Stimulated activated naive B cell treated with anti-CD40 and anti-IgM and Interleukin-4, amounts not matched to agents 10 μg/mL and 1 μg/mL and 100 μg/mL, for 72 hours (primary cell): ENCODE measurements around the gene CPOX.

Experiments used
- ATAC-seq, 2 donors: fragments of 150-1000 bp; cut with Tn5 transposase; replicated peaks; 2 replicates each; pipeline ENCODE4 v1.10.0; 2021; ENCODE audit warnings: moderate library complexity in 1 of 2
- DNase-seq: peaks from one replicate; pipeline ENCODE4 v3.0.0; 2021
- H3K27ac Mint-ChIP-seq: one replicate; pipeline ENCODE4 v1.8.0; 2022; ENCODE audit warnings: mild to moderate bottlenecking, mixed read lengths
- H3K27me3 Mint-ChIP-seq, 2 donors: one replicate each; pipeline ENCODE4 v1.8.0; 2022; ENCODE audit warnings: mixed read lengths in 2 of 2
- H3K36me3 Mint-ChIP-seq, 2 donors: one replicate each; pipeline ENCODE4 v1.8.0; 2022; ENCODE audit warnings: mixed read lengths in 2 of 2, mild to moderate bottlenecking in 1 of 2
- H3K4me1 Mint-ChIP-seq, 2 donors: one replicate each; pipeline ENCODE4 v1.8.0; 2022; ENCODE audit warnings: mixed read lengths in 2 of 2, mild to moderate bottlenecking in 1 of 2
- H3K4me3 Mint-ChIP-seq, 2 donors: one replicate each; pipeline ENCODE4 v1.8.0; 2022; ENCODE audit warnings: mild to moderate bottlenecking in 2 of 2, mixed read lengths in 2 of 2, moderate library complexity in 1 of 2
- H3K9me3 Mint-ChIP-seq, 2 donors: one replicate each; pipeline ENCODE4 v1.8.0; 2022; ENCODE audit warnings: mixed read lengths in 2 of 2, mild to moderate bottlenecking in 1 of 2

Gene CPOX

DNA sequence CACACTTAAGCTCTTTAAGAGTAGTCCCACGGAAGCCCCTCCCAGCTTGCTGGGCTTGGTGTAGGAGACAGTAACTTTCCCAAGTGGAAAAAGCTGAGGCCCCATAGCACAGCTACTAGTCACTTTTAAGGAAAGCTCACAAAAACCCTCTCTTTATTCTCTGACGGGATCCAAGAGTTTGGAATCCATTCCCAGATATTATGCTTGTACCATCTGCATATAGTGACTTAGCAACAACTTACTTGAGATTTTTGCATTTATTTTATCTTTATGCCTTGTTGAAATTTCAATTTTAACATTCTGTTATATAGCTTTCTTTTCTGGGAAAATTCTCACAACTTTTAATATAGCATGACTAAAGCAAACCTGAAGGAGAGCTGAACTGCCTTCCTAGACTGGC is 42.2 kb downstream of the CPOX start:
- peaks cover 0 to 1% of the 10 kb centered on the region in 2 donors for H3K9me3 Mint-ChIP-seq
- no peak overlapping the region for H3K27ac Mint-ChIP-seq
- H3K4me1 Mint-ChIP-seq: peaks cover 5 to 16% of the 10 kb centered on the region in 2 donors
- no peak overlapping the region for H3K4me3 Mint-ChIP-seq
- DNase-seq (no peak), ATAC-seq (no peak)
- peaks cover 4 to 16% of the 10 kb centered on the region in 2 donors for H3K27me3 Mint-ChIP-seq
- peaks cover 2 to 3% of the 10 kb centered on the region in 2 donors for H3K36me3 Mint-ChIP-seq

DNA sequence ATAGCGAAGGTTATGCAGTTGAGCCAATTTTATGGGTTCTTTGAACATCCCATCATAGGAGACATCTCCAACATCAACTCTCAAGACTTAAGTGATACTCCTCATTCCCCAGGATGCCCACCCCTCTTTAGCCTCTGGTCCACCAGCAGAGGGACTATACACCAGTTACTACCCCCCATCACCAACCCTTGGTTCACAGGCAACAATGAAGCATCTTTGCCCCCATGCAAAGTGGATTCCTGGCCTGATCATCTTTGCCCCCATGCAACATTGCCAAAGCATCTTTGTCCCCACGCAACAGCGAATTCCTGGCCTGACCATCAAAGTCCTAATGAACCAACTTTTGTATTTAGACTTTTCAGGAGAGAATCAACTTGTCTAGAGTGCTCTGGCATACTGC is 42.6 kb downstream of the CPOX start:
- H3K36me3 Mint-ChIP-seq: peaks cover 1 to 2% of the 10 kb centered on the region in 2 donors
- no peak overlapping the region for H3K27ac Mint-ChIP-seq
- peaks cover 5 to 11% of the 10 kb centered on the region in 2 donors for H3K4me1 Mint-ChIP-seq
- DNase-seq (no peak), ATAC-seq (no peak)
- H3K4me3 Mint-ChIP-seq: no peak overlapping the region
- peaks cover 0 to under 1% of the 10 kb centered on the region in 2 donors for H3K9me3 Mint-ChIP-seq
- peaks cover 4 to 17% of the 10 kb centered on the region in 2 donors for H3K27me3 Mint-ChIP-seq

DNA sequence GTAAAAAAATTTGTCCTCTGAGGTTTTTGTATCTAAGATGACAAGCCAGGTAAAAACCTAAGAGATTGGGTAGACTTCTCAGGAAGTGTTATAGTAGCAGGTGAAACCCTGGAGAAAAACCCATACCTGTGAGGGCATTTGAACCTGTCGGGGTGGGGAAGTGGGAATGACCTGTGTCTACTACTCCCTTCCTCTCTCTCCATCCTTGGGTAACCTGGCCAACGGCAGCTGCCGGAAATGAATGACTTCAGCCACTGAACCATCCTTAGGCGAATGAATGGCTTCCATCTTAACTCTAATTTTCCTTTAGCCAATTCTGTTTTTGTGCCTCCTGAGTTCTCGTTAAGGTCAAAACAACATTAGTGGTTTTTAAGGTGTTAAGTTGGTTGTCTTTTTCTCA is 44.9 kb downstream of the CPOX start:
- Mint-ChIP-seq H3K36me3 (no peaks in the 10 kb centered on the region), H3K27me3 (peaks cover 4 to 14% of the 10 kb centered on the region in 2 donors), H3K9me3 (no peaks in the 10 kb centered on the region), H3K4me1 (peaks cover 3 to 8% of the 10 kb centered on the region in 2 donors), H3K4me3 (no peak overlapping the region), H3K27ac (no peak overlapping the region)
- ATAC-seq (no peak), DNase-seq (no peak)

DNA sequence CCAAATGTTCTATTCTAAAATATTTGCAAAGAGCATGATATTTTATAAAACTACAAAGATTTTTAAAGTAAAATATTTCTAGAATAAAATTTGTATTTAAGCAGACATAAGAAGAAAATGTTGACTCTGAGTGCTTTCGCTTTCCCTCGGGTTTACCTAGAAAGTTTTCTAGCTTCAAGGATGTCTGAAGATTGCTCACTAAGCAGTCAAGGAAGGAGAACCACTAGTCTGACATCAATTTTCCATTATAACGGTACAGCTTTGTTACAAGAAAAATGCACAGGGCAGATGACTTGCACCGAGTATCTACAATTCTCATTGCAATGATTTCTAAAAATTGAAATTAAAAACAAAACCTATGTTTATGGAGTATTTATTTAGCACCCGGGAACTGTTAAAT is 47.5 kb downstream of the CPOX start:
- Mint-ChIP-seq H3K27me3 (peaks cover 2 to 24% of the 10 kb centered on the region in 2 donors), H3K9me3 (no peaks in the 10 kb centered on the region), H3K4me3 (no peak overlapping the region), H3K36me3 (no peaks in the 10 kb centered on the region), H3K27ac (no peak overlapping the region), H3K4me1 (peaks cover 0 to 1% of the 10 kb centered on the region in 2 donors)
- no peak for DNase-seq
- peak in 1 of 2 donors; percentile 52 for ATAC-seq

DNA sequence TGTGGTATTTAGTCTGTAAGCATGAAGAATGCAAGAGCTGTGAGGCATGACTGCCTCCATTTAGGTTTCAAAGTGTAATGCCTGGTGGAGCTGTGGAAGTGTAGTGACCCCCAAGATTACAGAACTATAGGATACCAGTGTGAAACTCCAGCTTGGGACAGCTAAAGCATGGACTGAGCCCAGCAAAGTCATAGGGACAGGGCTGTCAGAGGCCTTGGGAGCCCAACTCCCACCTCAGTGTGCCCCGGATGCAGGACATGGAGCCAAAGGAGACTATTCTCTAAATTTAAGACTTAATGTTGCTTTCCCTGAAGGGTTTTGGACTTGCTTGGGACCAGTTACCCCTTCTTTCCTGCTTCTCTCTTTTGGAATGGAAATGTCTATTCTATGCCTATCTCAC is 50.8 kb downstream of the CPOX start:
- peaks cover 2 to 5% of the 10 kb centered on the region in 2 donors for H3K4me1 Mint-ChIP-seq
- no peaks in the 10 kb centered on the region for H3K9me3 Mint-ChIP-seq
- no peaks in the 10 kb centered on the region for H3K36me3 Mint-ChIP-seq
- H3K27ac Mint-ChIP-seq: no peak overlapping the region
- H3K4me3 Mint-ChIP-seq: no peak overlapping the region
- ATAC-seq (no peak), DNase-seq (no peak)
- peaks cover 0 to 16% of the 10 kb centered on the region in 2 donors for H3K27me3 Mint-ChIP-seq

DNA sequence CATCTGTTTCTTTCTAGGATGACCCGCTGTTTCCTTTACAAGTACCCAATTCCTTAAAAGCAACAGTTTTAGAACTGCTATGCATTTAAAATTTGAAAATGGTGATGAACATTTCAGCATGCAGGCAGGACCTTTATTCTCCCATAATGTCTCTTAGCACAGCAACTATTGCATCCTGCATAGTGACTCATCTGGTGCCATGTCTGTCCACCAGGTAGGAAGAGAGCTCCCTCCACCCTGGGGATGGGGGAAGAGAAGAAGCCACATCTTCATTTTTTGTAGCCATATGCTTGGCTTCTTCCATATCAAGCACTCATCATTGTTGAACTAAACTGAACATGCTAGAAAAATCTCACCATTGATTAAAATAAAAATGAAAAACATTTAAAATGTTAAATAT is 51.7 kb downstream of the CPOX start:
- H3K4me3 Mint-ChIP-seq: no peak overlapping the region
- H3K27ac Mint-ChIP-seq: no peak overlapping the region
- H3K27me3 Mint-ChIP-seq: peaks cover 0 to 16% of the 10 kb centered on the region in 2 donors
- DNase-seq: no peak
- peaks cover 2 to 5% of the 10 kb centered on the region in 2 donors for H3K4me1 Mint-ChIP-seq
- no peaks in the 10 kb centered on the region for H3K9me3 Mint-ChIP-seq
- ATAC-seq: no peak
- no peaks in the 10 kb centered on the region for H3K36me3 Mint-ChIP-seq

DNA sequence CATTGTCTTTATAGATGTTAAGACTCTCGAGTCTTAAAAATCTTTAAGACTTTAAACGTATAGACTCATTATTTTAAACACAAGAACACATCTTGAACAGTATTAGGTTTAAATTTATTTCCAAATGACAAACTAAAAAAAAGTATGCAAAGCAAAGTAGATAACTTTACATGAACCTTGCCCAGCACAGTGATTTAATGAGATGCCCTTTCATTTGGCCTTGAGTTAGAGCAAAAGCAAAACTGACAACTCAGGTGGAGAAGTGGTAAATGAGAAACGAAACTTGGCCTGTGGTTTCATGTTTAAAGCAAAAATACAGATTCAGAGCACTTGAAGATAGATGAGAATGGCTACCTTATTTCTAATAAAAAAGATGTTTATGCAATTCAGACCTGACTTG is 53.1 kb downstream of the CPOX start:
- no peak overlapping the region for H3K4me3 Mint-ChIP-seq
- H3K9me3 Mint-ChIP-seq: no peaks in the 10 kb centered on the region
- peaks cover 1 to 5% of the 10 kb centered on the region in 2 donors for H3K4me1 Mint-ChIP-seq
- H3K27me3 Mint-ChIP-seq: peaks cover 0 to 9% of the 10 kb centered on the region in 2 donors
- ATAC-seq (peak; percentile 67 to 72), DNase-seq (no peak)
- H3K36me3 Mint-ChIP-seq: no peaks in the 10 kb centered on the region
- no peak overlapping the region for H3K27ac Mint-ChIP-seq

DNA sequence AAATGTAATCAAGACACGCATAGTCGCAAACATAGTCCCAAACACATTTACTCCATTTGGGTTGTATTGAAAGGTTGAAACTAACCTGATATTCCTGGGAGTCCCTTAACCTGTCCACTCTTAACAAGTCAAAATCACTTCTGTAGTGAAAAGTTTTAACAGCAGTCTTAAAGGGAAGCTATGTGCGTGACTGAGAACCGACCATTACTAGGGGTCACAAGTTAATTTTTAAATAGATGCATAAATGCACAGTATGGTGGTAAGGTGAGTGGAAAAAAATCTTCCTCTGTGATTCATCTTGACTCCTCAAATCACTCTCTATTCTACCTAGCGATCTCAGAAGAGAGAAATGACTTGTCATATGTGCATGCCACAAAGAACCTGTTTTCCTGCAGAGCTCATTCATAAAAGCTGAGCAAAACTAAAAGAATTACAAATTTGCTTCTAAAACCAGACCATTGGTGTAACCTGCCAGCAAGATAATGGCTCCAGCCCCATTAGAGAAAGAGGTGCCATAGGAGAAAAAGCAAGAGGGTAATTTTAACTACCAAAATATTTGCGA is 56.9 kb downstream of the CPOX start:
- Mint-ChIP-seq H3K4me3 (peak overlapping the region in 1 of 2 donors; percentile 21), H3K27me3 (peaks cover 4 to 7% of the 10 kb centered on the region in 2 donors), H3K36me3 (no peaks in the 10 kb centered on the region), H3K27ac (peak overlapping the region; percentile 14), H3K9me3 (no peaks in the 10 kb centered on the region), H3K4me1 (peaks cover 5% of the 10 kb centered on the region in 2 donors)
- ATAC-seq (peak; percentile 93 to 94), DNase-seq (no peak)

DNA sequence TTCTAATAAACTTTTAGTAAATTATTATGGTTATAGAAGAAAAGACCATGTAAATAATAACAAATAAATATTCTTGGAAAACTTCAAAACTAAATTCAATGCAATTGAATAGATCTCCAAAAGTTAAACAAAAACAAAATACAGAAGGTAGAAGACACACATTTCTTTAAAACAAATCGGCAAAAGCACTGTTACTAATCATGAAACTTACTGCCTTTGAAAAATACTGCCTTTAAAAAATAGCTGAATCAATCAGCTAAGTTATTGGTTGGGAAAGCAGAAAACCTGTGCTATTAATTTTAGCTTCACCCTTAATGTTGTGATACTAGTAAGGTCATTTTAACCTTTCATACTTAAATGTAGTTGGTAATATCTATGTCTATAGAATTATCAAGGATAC is 58.7 kb downstream of the CPOX start:
- no peak overlapping the region for H3K27ac Mint-ChIP-seq
- H3K4me3 Mint-ChIP-seq: no peak overlapping the region
- H3K36me3 Mint-ChIP-seq: peaks cover 0 to 6% of the 10 kb centered on the region in 2 donors
- ATAC-seq: no peak
- DNase-seq: no peak
- H3K27me3 Mint-ChIP-seq: peaks cover 4 to 7% of the 10 kb centered on the region in 2 donors
- H3K4me1 Mint-ChIP-seq: peaks cover 4 to 9% of the 10 kb centered on the region in 2 donors
- no peaks in the 10 kb centered on the region for H3K9me3 Mint-ChIP-seq

DNA sequence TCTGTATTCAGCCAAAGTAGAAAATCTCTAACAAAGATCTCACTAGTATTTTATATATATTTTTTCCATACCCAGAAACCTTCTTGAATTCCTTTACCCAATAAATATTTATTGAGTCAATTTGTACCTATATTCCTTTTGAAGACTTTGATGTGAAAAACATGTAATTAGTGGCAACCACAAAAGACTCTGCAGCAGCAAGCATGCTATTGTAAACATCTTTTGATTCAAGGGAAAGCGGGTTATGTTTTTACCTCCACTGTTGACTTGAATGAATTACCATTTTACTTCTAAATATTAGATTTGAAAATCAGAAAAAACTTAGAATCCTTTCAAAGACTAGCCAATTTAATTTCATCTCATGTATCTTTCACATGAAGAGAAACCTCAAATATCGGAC is 59.2 kb downstream of the CPOX start:
- ATAC-seq (no peak), DNase-seq (no peak)
- no peak overlapping the region for H3K27ac Mint-ChIP-seq
- H3K4me3 Mint-ChIP-seq: no peak overlapping the region
- peaks cover 5 to 9% of the 10 kb centered on the region in 2 donors for H3K4me1 Mint-ChIP-seq
- peaks cover 0 to 7% of the 10 kb centered on the region in 2 donors for H3K36me3 Mint-ChIP-seq
- H3K27me3 Mint-ChIP-seq: peaks cover 4 to 7% of the 10 kb centered on the region in 2 donors
- no peaks in the 10 kb centered on the region for H3K9me3 Mint-ChIP-seq

DNA sequence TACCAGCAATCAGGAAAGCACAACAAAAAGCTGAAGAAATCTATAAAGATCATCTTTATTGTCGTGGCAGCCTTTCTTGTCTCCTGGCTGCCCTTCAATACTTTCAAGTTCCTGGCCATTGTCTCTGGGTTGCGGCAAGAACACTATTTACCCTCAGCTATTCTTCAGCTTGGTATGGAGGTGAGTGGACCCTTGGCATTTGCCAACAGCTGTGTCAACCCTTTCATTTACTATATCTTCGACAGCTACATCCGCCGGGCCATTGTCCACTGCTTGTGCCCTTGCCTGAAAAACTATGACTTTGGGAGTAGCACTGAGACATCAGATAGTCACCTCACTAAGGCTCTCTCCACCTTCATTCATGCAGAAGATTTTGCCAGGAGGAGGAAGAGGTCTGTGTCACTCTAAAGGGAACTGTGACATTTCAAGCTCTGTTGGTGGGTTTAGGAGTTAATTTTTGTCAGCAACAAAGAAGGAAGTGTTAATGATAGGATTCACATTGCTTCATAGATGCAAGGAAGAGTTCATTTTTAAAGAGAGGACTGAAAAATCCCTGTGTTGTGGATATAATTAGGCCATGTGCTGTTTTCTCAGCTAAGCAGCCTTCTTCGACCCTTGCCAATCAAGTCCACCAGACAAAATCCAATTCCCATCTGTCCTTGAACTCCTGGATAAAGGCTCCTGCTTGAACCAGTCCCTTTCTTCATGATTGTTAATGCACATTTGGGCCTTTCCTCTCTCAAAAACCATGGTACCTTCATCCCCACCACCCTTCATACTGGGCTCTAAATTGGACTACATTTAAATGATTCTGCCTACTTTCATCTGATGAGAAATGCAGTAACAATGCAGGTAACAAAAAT is 60.5 kb downstream of the CPOX start:
- H3K27ac Mint-ChIP-seq: peak overlapping the region; percentile 47
- peaks cover 0 to 7% of the 10 kb centered on the region in 2 donors for H3K36me3 Mint-ChIP-seq
- DNase-seq (no peak), ATAC-seq (no peak)
- peaks cover 5 to 9% of the 10 kb centered on the region in 2 donors for H3K4me1 Mint-ChIP-seq
- H3K4me3 Mint-ChIP-seq: peak overlapping the region; percentile 21 to 41
- no peaks in the 10 kb centered on the region for H3K9me3 Mint-ChIP-seq
- H3K27me3 Mint-ChIP-seq: peaks cover 4 to 12% of the 10 kb centered on the region in 2 donors

DNA sequence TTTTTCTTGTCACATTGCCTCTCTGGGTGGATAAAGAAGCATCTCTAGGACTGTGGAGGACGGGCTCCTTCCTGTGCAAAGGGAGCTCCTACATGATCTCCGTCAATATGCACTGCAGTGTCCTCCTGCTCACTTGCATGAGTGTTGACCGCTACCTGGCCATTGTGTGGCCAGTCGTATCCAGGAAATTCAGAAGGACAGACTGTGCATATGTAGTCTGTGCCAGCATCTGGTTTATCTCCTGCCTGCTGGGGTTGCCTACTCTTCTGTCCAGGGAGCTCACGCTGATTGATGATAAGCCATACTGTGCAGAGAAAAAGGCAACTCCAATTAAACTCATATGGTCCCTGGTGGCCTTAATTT is 61.2 kb downstream of the CPOX start:
- Mint-ChIP-seq H3K36me3 (peaks cover 0 to 7% of the 10 kb centered on the region in 2 donors), H3K4me3 (peak overlapping the region in 1 of 2 donors; percentile 17), H3K4me1 (peaks cover 5 to 9% of the 10 kb centered on the region in 2 donors), H3K27ac (no peak overlapping the region), H3K9me3 (no peaks in the 10 kb centered on the region), H3K27me3 (peaks cover 4 to 12% of the 10 kb centered on the region in 2 donors)
- ATAC-seq: no peak
- no peak for DNase-seq

DNA sequence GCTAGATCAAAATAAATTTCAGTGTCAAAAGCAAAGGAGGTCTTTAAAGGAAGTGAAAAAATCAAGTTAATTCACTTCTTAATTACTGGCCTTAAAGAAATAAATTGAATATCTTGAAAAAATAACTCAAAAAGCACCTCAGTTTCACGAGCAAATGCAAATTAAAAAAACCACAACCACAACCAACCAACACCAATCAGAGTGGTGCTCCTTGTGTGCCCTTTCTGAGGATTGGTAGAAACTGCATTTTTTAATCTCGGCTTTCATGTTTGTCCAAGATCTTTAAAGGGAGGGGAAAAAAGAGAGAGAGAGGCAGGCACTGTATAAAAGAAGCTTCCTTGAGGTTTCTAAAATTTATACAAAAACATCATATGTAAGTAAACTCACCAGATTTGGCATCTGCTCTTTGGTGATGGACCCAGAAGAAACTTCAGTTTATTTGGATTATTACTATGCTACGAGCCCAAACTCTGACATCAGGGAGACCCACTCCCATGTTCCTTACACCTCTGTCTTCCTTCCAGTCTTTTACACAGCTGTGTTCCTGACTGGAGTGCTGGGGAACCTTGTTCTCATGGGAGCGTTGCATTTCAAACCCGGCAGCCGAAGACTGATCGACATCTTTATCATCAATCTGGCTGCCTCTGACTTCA is 61.7 kb downstream of the CPOX start, which contains the start of gene GPR15:
TSS of gene GPR15 (plus strand) at position 357 of the 653 bp plus-strand sequence. CDS start at position 413, 56 bp downstream.
- H3K36me3 Mint-ChIP-seq: peaks cover 0 to 7% of the 10 kb centered on the region in 2 donors
- H3K27me3 Mint-ChIP-seq: peaks cover 4 to 12% of the 10 kb centered on the region in 2 donors
- H3K4me3 Mint-ChIP-seq: peak within 1 kb of the TSS; percentile 21 to 33
- H3K4me1 Mint-ChIP-seq: peaks cover 5 to 9% of the 10 kb centered on the region in 2 donors
- H3K9me3 Mint-ChIP-seq: no peaks in the 10 kb centered on the region
- no peak for DNase-seq
- ATAC-seq: no peak
- H3K27ac Mint-ChIP-seq: peak within 1 kb of the TSS; percentile 47

DNA sequence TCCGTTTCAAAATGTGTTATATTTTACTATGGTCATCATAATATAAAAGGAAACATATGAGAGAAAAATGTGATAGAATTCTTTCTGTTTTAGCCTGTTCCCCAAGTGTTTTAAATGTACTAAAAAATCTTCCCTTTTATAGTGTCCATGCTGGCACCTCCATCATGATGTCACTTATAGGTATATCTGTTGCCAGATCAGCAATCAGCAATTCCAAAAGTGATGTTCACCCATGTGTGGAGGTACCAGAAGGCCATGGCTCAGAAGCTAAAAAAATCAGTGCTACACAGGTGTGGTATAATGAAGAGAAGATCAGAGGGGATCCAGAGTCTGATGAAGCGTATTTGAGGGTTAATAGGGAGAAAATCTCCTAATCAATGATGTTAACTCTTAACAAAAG is 62.7 kb downstream of the CPOX start:
- DNase-seq: no peak
- H3K9me3 Mint-ChIP-seq: no peaks in the 10 kb centered on the region
- no peak for ATAC-seq
- H3K4me3 Mint-ChIP-seq: peak overlapping the region in 1 of 2 donors; percentile 33
- H3K27ac Mint-ChIP-seq: no peak overlapping the region
- peaks cover 4 to 12% of the 10 kb centered on the region in 2 donors for H3K27me3 Mint-ChIP-seq
- H3K36me3 Mint-ChIP-seq: peaks cover 0 to 7% of the 10 kb centered on the region in 2 donors
- peaks cover 5 to 9% of the 10 kb centered on the region in 2 donors for H3K4me1 Mint-ChIP-seq
